Neural progenitor cell (in vitro differentiated cells): ENCODE data around the gene MLNR. TPM values are rescaled to one million over a fixed set of nuclear protein-coding genes. Genes with fewer than 3 reads are reported as not detected.

Source experiments
- DNase-seq: peaks from one replicate; pipeline ENCODE4 v3.0.0-alpha.2; 2016; ENCODE audit warnings: low spot score
- H2AFZ ChIP-seq: fragments of 200-600 bp; sonication (generic); replicated peaks from 2 replicates; pipeline ENCODE4 v1.6.1; 2016; ENCODE audit warnings: antibody characterized with exemption
- H3F3A ChIP-seq: fragments of 200-600 bp; sonication (generic); 2 replicates; pipeline ENCODE4 v1.6.1; 2016; ENCODE audit warnings: antibody characterized with exemption, low read depth
- H3K27ac ChIP-seq: fragments of 200-600 bp; sonication (generic); 2 replicates; pipeline ENCODE4 v1.5.1; 2016; ENCODE audit warnings: mild to moderate bottlenecking
- H3K27me3 ChIP-seq: fragments of 200-600 bp; sonication (generic); 2 replicates; pipeline ENCODE4 v1.6.1; 2016; ENCODE audit warnings: mild to moderate bottlenecking, moderate library complexity
- H3K36me3 ChIP-seq: fragments of 200-600 bp; sonication (generic); 2 replicates; pipeline ENCODE4 v1.5.1; 2016
- H3K4me1 ChIP-seq: fragments of 200-600 bp; sonication (generic); 2 replicates; pipeline ENCODE4 v1.6.1; 2016; ENCODE audit warnings: mixed run types
- H3K4me2 ChIP-seq: fragments of 200-600 bp; sonication (generic); 2 replicates; pipeline ENCODE4 v1.6.1; 2016
- H3K4me3 ChIP-seq: fragments of 200-600 bp; sonication (generic); 2 replicates; pipeline ENCODE4 v1.5.1; 2016
- H3K79me2 ChIP-seq: fragments of 200-600 bp; sonication (generic); 2 replicates; pipeline ENCODE4 v1.6.1; 2016; ENCODE audit warnings: low read depth
- H3K9ac ChIP-seq: fragments of 200-600 bp; sonication (generic); 2 replicates; pipeline ENCODE4 v1.6.1; 2016
- H3K9me3 ChIP-seq: fragments of 200-600 bp; sonication (generic); 2 replicates; pipeline ENCODE4 v1.5.1; 2016; ENCODE audit warnings: low read depth
- H4K20me1 ChIP-seq: fragments of 200-600 bp; sonication (generic); 2 replicates; pipeline ENCODE4 v1.6.1; 2016; ENCODE audit warnings: low read depth
- H3K27ac Mint-ChIP-seq: 3 replicates; pipeline ENCODE4 v1.8.0; 2021; ENCODE audit warnings: mixed read lengths
- H3K27me3 Mint-ChIP-seq: 2 replicates; pipeline ENCODE4 v1.8.0; 2022; ENCODE audit warnings: low read depth, mild to moderate bottlenecking, inconsistent platforms, moderate library complexity, mixed read lengths; ENCODE audit not compliant: insufficient read depth
- H3K36me3 Mint-ChIP-seq: 3 replicates; pipeline ENCODE4 v1.8.0; 2021; ENCODE audit warnings: mixed read lengths
- H3K4me1 Mint-ChIP-seq: 3 replicates; pipeline ENCODE4 v1.8.0; 2021; ENCODE audit warnings: mixed read lengths
- H3K4me3 Mint-ChIP-seq: 3 replicates; pipeline ENCODE4 v1.8.0; 2021; ENCODE audit warnings: mild to moderate bottlenecking, moderate library complexity, mixed read lengths
- H3K9me3 Mint-ChIP-seq: 3 replicates; pipeline ENCODE4 v1.8.0; 2020; ENCODE audit warnings: mixed read lengths
- CTCF ChIP-seq: fragments of 200-600 bp; sonication (generic); IDR thresholded peaks from 2 replicates; pipeline ENCODE4 v1.5.1; 2017; ENCODE audit warnings: antibody characterized with exemption, mild to moderate bottlenecking
- EZH2 ChIP-seq: fragments of 200-600 bp; sonication (generic); IDR thresholded peaks from 2 replicates; pipeline ENCODE4 v1.6.1; 2017; ENCODE audit warnings: antibody characterized with exemption, mild to moderate bottlenecking, moderate library complexity
- EZH2phosphoT487 ChIP-seq: fragments of 200-600 bp; sonication (generic); IDR thresholded peaks from 2 replicates; pipeline ENCODE4 v1.6.1; 2017; ENCODE audit warnings: antibody characterized with exemption
- total RNA-seq: library from RNA; depleted of rRNA; stranded (reverse); fragments of >200 nt; gene quantifications from 2 replicates; pipeline ENCODE4 v1.2.3, GENCODE V29; 2015; ENCODE audit warnings: low replicate concordance

Gene MLNR
- total RNA-seq, 1 donor from 2014 or later: not detected

- peaks cover 77% of the 10 kb centered on the region for H3K27me3 ChIP-seq
- no peak overlapping the region for H3K27ac ChIP-seq
- TF ChIP-seq CTCF (no peak), EZH2 (no peak), EZH2phosphoT487 (no peak)
- H3F3A ChIP-seq: peaks cover 17% of the 10 kb centered on the region
- peak overlapping the region; percentile 42 for H3K4me3 ChIP-seq
- H3K9me3 Mint-ChIP-seq: peaks cover 2% of the 10 kb centered on the region
- no peaks in the 10 kb centered on the region for H3K9me3 ChIP-seq
- peak overlapping the region; percentile 28 for H2AFZ ChIP-seq
- DNase-seq: peak; percentile 85
- peak overlapping the region; percentile 73 for H3K4me2 ChIP-seq
- H3K27ac Mint-ChIP-seq: no peak overlapping the region
- H3K27me3 Mint-ChIP-seq: peaks cover 55% of the 10 kb centered on the region
- H3K9ac ChIP-seq: no peak overlapping the region
- no peaks in the 10 kb centered on the region for H3K79me2 ChIP-seq
- peaks cover 4% of the 10 kb centered on the region for H4K20me1 ChIP-seq
- H3K4me1 Mint-ChIP-seq: peaks cover 29% of the 10 kb centered on the region
- peaks cover 1% of the 10 kb centered on the region for H3K36me3 Mint-ChIP-seq
- no peaks in the 10 kb centered on the region for H3K36me3 ChIP-seq
- H3K4me1 ChIP-seq: no peaks in the 10 kb centered on the region
- H3K4me3 Mint-ChIP-seq: peak overlapping the region; percentile 15
These were observed 1.6 kb upstream of the MLNR start for GRCh38 chr13:49218493-49219051.

GRCh38 chr13:49219647-49220035 is 497 bp upstream of the MLNR start:
- no peak overlapping the region for H3K9ac ChIP-seq
- peak overlapping the region; percentile 70 for H3K4me2 ChIP-seq
- H2AFZ ChIP-seq: peak overlapping the region; percentile 94
- Mint-ChIP-seq H3K4me1 (peaks cover 22% of the 10 kb centered on the region), H3K27ac (no peak overlapping the region), H3K9me3 (peaks cover 2% of the 10 kb centered on the region), H3K27me3 (peaks cover 53% of the 10 kb centered on the region), H3K4me3 (peak overlapping the region; percentile 15), H3K36me3 (peaks cover 1% of the 10 kb centered on the region)
- TF ChIP-seq CTCF: no peak
- no peak for TF ChIP-seq EZH2phosphoT487
- no peak for TF ChIP-seq EZH2
- H3K36me3 ChIP-seq: no peaks in the 10 kb centered on the region
- no peaks in the 10 kb centered on the region for H3K9me3 ChIP-seq
- DNase-seq: no peak
- no peaks in the 10 kb centered on the region for H3K79me2 ChIP-seq
- H3K4me1 ChIP-seq: no peaks in the 10 kb centered on the region
- H3K4me3 ChIP-seq: peak overlapping the region; percentile 38
- peaks cover 17% of the 10 kb centered on the region for H3F3A ChIP-seq
- no peak overlapping the region for H3K27ac ChIP-seq
- peaks cover 4% of the 10 kb centered on the region for H4K20me1 ChIP-seq
- peaks cover 87% of the 10 kb centered on the region for H3K27me3 ChIP-seq

GRCh38 chr13:49220856-49221589 is 885 bp downstream of the MLNR start:
- H3K4me3 Mint-ChIP-seq: peak overlapping the region; percentile 77
- Histone ChIP-seq H2AFZ (peak overlapping the region; percentile 94), H3K4me3 (peak overlapping the region; percentile 38), H3K27ac (no peak overlapping the region), H3K4me1 (no peaks in the 10 kb centered on the region), H3K9ac (no peak overlapping the region), H3K27me3 (peaks cover 100% of the 10 kb centered on the region), H3K36me3 (no peaks in the 10 kb centered on the region), H3F3A (peaks cover 17% of the 10 kb centered on the region), H3K79me2 (no peaks in the 10 kb centered on the region), H4K20me1 (peaks cover 4% of the 10 kb centered on the region), H3K9me3 (no peaks in the 10 kb centered on the region), H3K4me2 (peak overlapping the region; percentile 70)
- H3K9me3 Mint-ChIP-seq: peaks cover 2% of the 10 kb centered on the region
- H3K4me1 Mint-ChIP-seq: peaks cover 16% of the 10 kb centered on the region
- H3K27me3 Mint-ChIP-seq: peaks cover 52% of the 10 kb centered on the region
- H3K27ac Mint-ChIP-seq: no peak overlapping the region
- DNase-seq: peak; percentile 61
- peak; percentile 96 for TF ChIP-seq EZH2
- TF ChIP-seq EZH2phosphoT487: peak; percentile 96
- TF ChIP-seq CTCF: no peak
- peaks cover 1% of the 10 kb centered on the region for H3K36me3 Mint-ChIP-seq
